A549 (cell line): Measurements from ENCODE around the gene ANO8. TPM values are rescaled to one million over a fixed set of nuclear protein-coding genes. Genes with fewer than 3 reads are reported as not detected.

Experiments used
- ATAC-seq, 2 experiments: fragments of 200-7000 bp in 1 of 2; fragments of >200 bp in 1 of 2; cut with Nextera tagmentation in 1 of 2; cut with Tn5 transposase in 1 of 2; 3 replicates each; pipeline versions ENCODE4 v1.8.0 to v1.9.1; 2018 to 2020; ENCODE audit warnings: mild to moderate bottlenecking in 1 of 2, moderate library complexity in 1 of 2
- CTCF ChIA-PET: fragments of 300-600 bp; sonication (Branson Sonifier 250); formaldehyde crosslinking; extraction: SDS; loops from one replicate; lab custom pipeline; 2021; ENCODE audit warnings: antibody characterized with exemption, inconsistent platforms; lab: Yijun Ruan, JAX
- POLR2A ChIA-PET: fragments of 350-600 bp; formaldehyde crosslinking; extraction: SDS; loops from one replicate; lab custom pipeline; 2021; ENCODE audit warnings: antibody characterized with exemption, inconsistent platforms; lab: Yijun Ruan, JAX
- DNase-seq, 2 experiments: peaks; one replicate each; pipeline versions ENCODE4 v3.0.0 to v3.0.0-alpha.2; 2011 to 2016; ENCODE audit warnings: low read depth in 1 of 2, low spot score in 1 of 2
- FAIRE-seq: peaks from 2 replicates; lab custom pipeline; 2011; peaks lifted over from hg19 to GRCh38; lab: Jason Lieb, UNC
- H3K27ac ChIP-seq, 2 experiments: fragments of >200 bp; sonication (Bioruptor Twin); formaldehyde crosslinking; 3 replicates each; pipeline ENCODE4 v1.5.1; 2016 to 2017
- H3K4me1 ChIP-seq: fragments of >200 bp; sonication (Bioruptor Twin); formaldehyde crosslinking; 3 replicates; pipeline ENCODE4 v1.6.1; 2016
- H3K4me2 ChIP-seq: fragments of >200 bp; sonication (Bioruptor Twin); formaldehyde crosslinking; 3 replicates; pipeline ENCODE4 v1.6.1; 2016
- H3K4me3 ChIP-seq: fragments of >200 bp; sonication (Bioruptor Twin); formaldehyde crosslinking; 3 replicates; pipeline ENCODE4 v1.5.1; 2016
- H3K9me3 ChIP-seq: fragments of >200 bp; sonication (Bioruptor Twin); formaldehyde crosslinking; 3 replicates; pipeline ENCODE4 v1.6.1; 2016
- CEBPB ChIP-seq, 2 experiments: fragments of >200 bp in 1 of 2; sonication (Bioruptor Twin) in 1 of 2; formaldehyde crosslinking in 1 of 2; IDR thresholded peaks; 2 replicates each; pipeline ENCODE4 v1.6.1; 2012 to 2016
- CHD2 ChIP-seq: fragments of 150-350 bp; IDR thresholded peaks from 2 replicates; pipeline ENCODE4 v1.6.1; 2014; ENCODE audit warnings: low read length; ENCODE audit not compliant: partially characterized antibody
- EHF ChIP-seq: fragments of 250-450 bp; sonication (Bioruptor Pico); IDR thresholded peaks from 2 replicates; pipeline ENCODE4 v1.5.0; 2020; ENCODE audit warnings: mild to moderate bottlenecking
- EP300 ChIP-seq, 2 experiments: fragments of >200 bp; sonication (Bioruptor Twin); formaldehyde crosslinking; IDR thresholded peaks; 2 replicates in 1 of 2; 3 replicates in 1 of 2; pipeline ENCODE4 v1.6.1; 2016 to 2017
- FOSL2 ChIP-seq, 2 experiments: fragments of 450-650 bp in 1 of 2; fragments of >200 bp in 1 of 2; sonication (Bioruptor Twin) in 1 of 2; formaldehyde crosslinking; IDR thresholded peaks; 2 replicates each; pipeline versions ENCODE4 v1.5.0 to v1.6.1; 2016 to 2020; ENCODE audit warnings: mild to moderate bottlenecking in 1 of 2, moderate library complexity in 1 of 2
- FOXS1 ChIP-seq: fragments of 250-450 bp; sonication (Bioruptor Pico); IDR thresholded peaks from 2 replicates; pipeline ENCODE4 v1.5.0; 2020; ENCODE audit warnings: mild to moderate bottlenecking, moderate library complexity
- HDAC2 ChIP-seq: fragments of 200-600 bp; sonication (generic); IDR thresholded peaks from 2 replicates; pipeline ENCODE4 v1.6.1; 2016
- HEYL ChIP-seq: fragments of 250-450 bp; sonication (Bioruptor Pico); IDR thresholded peaks from 2 replicates; pipeline ENCODE4 v1.8.0; 2021; ENCODE audit warnings: mild to moderate bottlenecking, moderate library complexity
- HOXA7 ChIP-seq: fragments of 250-450 bp; sonication (Bioruptor Pico); IDR thresholded peaks from 2 replicates; pipeline ENCODE4 v1.5.0; 2020; ENCODE audit warnings: mild to moderate bottlenecking, moderate library complexity
- HOXB5 ChIP-seq: fragments of 250-450 bp; sonication (Bioruptor Pico); IDR thresholded peaks from 2 replicates; pipeline ENCODE4 v1.5.0; 2020; ENCODE audit warnings: mild to moderate bottlenecking, moderate library complexity
- JUNB ChIP-seq: fragments of >200 bp; sonication (Bioruptor Twin); formaldehyde crosslinking; IDR thresholded peaks from 2 replicates; pipeline ENCODE4 v1.6.1; 2016
- KDM5A ChIP-seq: fragments of 200-600 bp; sonication (generic); IDR thresholded peaks from 2 replicates; pipeline ENCODE4 v1.6.1; 2016; ENCODE audit warnings: antibody characterized with exemption, mild to moderate bottlenecking
- MAFK ChIP-seq: fragments of 450-650 bp; IDR thresholded peaks from 2 replicates; pipeline ENCODE4 v1.6.1; 2014; ENCODE audit not compliant: partially characterized antibody
- MYC ChIP-seq: IDR thresholded peaks from 2 replicates; pipeline ENCODE4 v1.6.1; 2012; ENCODE audit warnings: mild to moderate bottlenecking, inconsistent platforms, low read length, improper control_type of control experiment, borderline replicate concordance
- NFE2L2 ChIP-seq: fragments of 150-350 bp; conservative IDR thresholded peaks from 2 replicates; pipeline ENCODE4 v1.6.1; 2014; ENCODE audit warnings: low read length
- RFX5 ChIP-seq: fragments of 450-650 bp; IDR thresholded peaks from 2 replicates; pipeline ENCODE4 v1.7.1; 2014; ENCODE audit warnings: antibody characterized with exemption, mild to moderate bottlenecking, moderate library complexity
- SREBF2 ChIP-seq: fragments of 450-650 bp; IDR thresholded peaks from 2 replicates; pipeline ENCODE4 v1.6.1; 2014; ENCODE audit warnings: mild to moderate bottlenecking, moderate library complexity
- TP53 ChIP-seq: fragments of 250-450 bp; sonication (Bioruptor Pico); IDR thresholded peaks from 2 replicates; pipeline ENCODE4 v1.5.0; 2021; ENCODE audit warnings: mild to moderate bottlenecking, moderate library complexity
- ZC3H11A ChIP-seq: fragments of 450-650 bp; IDR thresholded peaks from 2 replicates; pipeline ENCODE4 v1.6.1; 2014; ENCODE audit warnings: antibody characterized with exemption, mild to moderate bottlenecking
- ZFP36 ChIP-seq: fragments of 450-650 bp; IDR thresholded peaks from 2 replicates; pipeline ENCODE4 v1.6.1; 2014; ENCODE audit warnings: borderline replicate concordance; ENCODE audit not compliant: partially characterized antibody
- WGBS: methylation state at CpG from one replicate; pipeline ENCODE4 v1.1.6; 2017; ENCODE audit errors: missing lambda C conversion rate; 5-methylcytosine and 5-hydroxymethylcytosine counted together
- polyA plus RNA-seq, 4 experiments: library from polyadenylated mRNA; depleted of rRNA in 3 of 4; stranded (reverse); fragments of >200 nt; fragmentation: RNase III in 1 of 4; extraction: RNeasy Plus Mini Kit Qiagen cat#74134 plus additional on column Dnase treatment in 1 of 4; gene quantifications; 2 replicates in 3 of 4; 3 replicates in 1 of 4; pipeline ENCODE4 v1.2.3, GENCODE V29; 2011 to 2017
- TF ChIP-seq, protein P1 (sequence below): IDR thresholded peaks from 2 replicates; pipeline ENCODE4 v1.6.1; 2012
- TF ChIP-seq, protein P2 (sequence below): IDR thresholded peaks from 2 replicates; pipeline ENCODE4 v1.6.1; 2012; ENCODE audit warnings: low read depth, borderline replicate concordance
- TF ChIP-seq, protein P3 (sequence below): fragments of >200 bp; sonication (Bioruptor Twin); formaldehyde crosslinking; IDR thresholded peaks from 2 replicates; pipeline ENCODE4 v1.6.1; 2016
- TF ChIP-seq, protein P4 (sequence below): IDR thresholded peaks from 2 replicates; pipeline ENCODE4 v1.6.1; 2012

ANO8 gene
- polyA plus RNA-seq, 2 of the 4 experiments (the other 2 are of a cell fraction), result 2.2 to 5.5 TPM

DNA sequence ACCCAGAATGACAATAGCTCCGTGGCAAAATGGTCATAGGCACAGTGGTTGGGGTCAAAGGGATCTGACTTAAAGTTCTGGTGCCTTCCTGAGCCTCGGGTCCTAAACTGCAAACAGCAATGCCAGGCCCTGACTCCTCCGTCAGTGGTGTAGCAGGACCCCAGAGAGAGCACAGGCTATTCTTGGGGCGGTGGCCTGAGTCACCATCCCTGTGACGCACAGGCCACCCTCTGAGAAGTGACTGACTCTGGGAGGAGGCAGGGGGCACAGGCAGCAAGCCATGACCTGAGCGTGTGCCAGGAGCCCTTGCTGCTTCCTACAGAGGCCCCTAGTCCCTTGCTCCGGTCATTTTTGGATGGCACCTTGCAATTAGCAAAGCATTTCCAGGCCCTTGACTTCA is 23.7 kb upstream of the ANO8 start:
- Histone ChIP-seq H3K4me2 (peak overlapping the region; percentile 58), H3K9me3 (no peaks in the 10 kb centered on the region), H3K27ac (peak overlapping the region; percentile 46 to 77), H3K4me1 (peaks cover 19% of the 10 kb centered on the region)
- 38% methylated on average over 7 of the region's 7 CpGs for WGBS
- POLR2A ChIA-PET, result no interaction called here
- TF ChIP-seq HOXB5 (CRISPR knock-in tag), result no peak
- TF ChIP-seq CEBPB (IDR thresholded peaks at IDR 0.05), result no peak
- no peak for TF ChIP-seq FOSL2 (IDR thresholded peaks at IDR 0.05)
- peak; percentile 43; the same call in 1 of the 2 replicates for TF ChIP-seq FOSL2 (CRISPR knock-in tag; IDR thresholded peaks at IDR 0.05)
- TF ChIP-seq SREBF2, result no peak
- TF ChIP-seq, protein P1, sequence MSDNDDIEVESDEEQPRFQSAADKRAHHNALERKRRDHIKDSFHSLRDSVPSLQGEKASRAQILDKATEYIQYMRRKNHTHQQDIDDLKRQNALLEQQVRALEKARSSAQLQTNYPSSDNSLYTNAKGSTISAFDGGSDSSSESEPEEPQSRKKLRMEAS, result peak; percentile 24; the same call in 1 of the 2 replicates
- no peak for TF ChIP-seq ZC3H11A
- TF ChIP-seq, all 56 proteins: peak for 2
- FAIRE-seq, result no peak
- CTCF ChIA-PET, result interaction anchor here (1.0 to 1.8 kb wide), 2 partner anchors 28 to 31 kb away, joined by 4 to 5 read pairs; no protein-coding TSS in a partner anchor
- DNase-seq, result peak; percentile 50 to 63
- no peak overlapping the region for H3K4me3 ChIP-seq
- peak; percentile 82 to 93; a peak in 5 of 6 replicates for ATAC-seq

DNA sequence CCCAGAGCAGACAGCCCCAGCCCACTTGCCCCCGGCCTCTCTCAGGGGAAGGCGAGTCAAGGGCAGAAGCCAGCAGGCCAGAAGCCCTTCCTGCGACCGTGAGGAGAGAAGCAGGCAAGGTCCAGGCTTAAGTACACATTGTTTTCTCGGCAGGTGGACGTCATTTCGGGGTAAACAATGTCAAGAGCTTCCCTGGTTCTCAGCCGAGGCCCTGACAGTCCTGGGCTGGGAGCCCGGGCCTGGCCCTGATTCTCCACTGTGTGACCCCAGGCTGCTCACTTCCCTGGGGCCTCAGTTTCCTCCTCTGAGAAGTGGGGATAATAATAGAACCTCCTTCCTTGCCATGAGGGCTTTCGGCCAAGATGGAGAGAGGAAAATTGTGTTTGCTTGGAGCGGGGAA is 23.1 kb upstream of the ANO8 start:
- 47% methylated on average over 11 of the region's 11 CpGs for whole genome bisulfite sequencing
- H3K4me3 ChIP-seq, result no peak overlapping the region
- H3K4me2 ChIP-seq, result peak overlapping the region; percentile 58; the same call in 2 of the 3 replicates
- DNase-seq, result no peak
- FAIRE-seq, result no peak
- ChIA-PET CTCF (interaction anchor here (1.0 to 1.8 kb wide), 2 partner anchors 28 to 31 kb away, joined by 4 to 5 read pairs; no protein-coding TSS in a partner anchor), POLR2A (no interaction called here)
- ATAC-seq, result no peak
- H3K27ac ChIP-seq, result peak overlapping the region; percentile 46 to 77
- TF ChIP-seq RFX5 (no peak), HOXA7 (no peak), MYC (no peak), TP53 (no peak)
- H3K4me1 ChIP-seq, result peaks cover 19% of the 10 kb centered on the region
- H3K9me3 ChIP-seq, result no peaks in the 10 kb centered on the region

DNA sequence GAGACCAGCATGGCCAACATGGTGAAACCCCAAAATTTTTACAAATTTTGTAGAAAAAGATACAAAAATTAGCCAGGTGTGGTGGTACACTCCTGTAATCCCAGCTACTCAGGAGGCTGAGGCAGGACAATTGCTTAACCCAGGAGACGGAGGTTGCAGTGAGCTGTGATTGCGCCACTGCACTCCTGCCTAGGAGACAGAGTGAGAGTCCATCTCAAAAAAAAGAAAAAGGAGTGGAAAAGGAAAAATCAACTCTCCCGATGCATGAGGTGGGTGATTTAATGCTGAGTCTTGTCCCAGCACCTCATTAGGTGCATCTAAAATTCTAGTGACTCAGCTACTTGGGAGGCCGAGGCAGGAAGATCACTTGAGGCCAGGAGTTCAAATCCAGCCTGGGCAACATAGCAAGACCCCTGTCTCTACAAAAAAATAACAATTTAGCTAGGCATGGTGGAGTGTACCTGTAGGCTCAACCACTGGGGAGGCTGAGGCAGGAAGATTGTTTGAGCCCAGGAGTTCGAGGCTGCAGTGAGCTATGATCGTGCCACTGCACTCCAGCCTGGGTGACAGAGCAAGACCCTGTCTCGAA is 22.5 kb upstream of the ANO8 start:
- FAIRE-seq (no peak), ATAC-seq (no peak), DNase-seq (no peak)
- WGBS, result 81% methylated on average over 7 of the region's 7 CpGs
- ChIA-PET CTCF (interaction anchor here (1.0 to 2.2 kb wide), 3 partner anchors 10 to 32 kb away, joined by 4 to 5 read pairs (median 5); no protein-coding TSS in a partner anchor), POLR2A (no interaction called here)
- H3K4me2 ChIP-seq, result no peak overlapping the region; the same call in 2 of the 3 replicates
- H3K27ac ChIP-seq, result peak overlapping the region; percentile 46 to 77; a peak in 5 of 6 replicates
- no peak overlapping the region for H3K4me3 ChIP-seq
- peaks cover 19% of the 10 kb centered on the region for H3K4me1 ChIP-seq
- no peaks in the 10 kb centered on the region for H3K9me3 ChIP-seq
- TF ChIP-seq CEBPB (IDR thresholded peaks at IDR 0.05), result 0 out of 4 replicates have a peak, but pooled peaks of 1 of the 2 experiments have one; percentile 31
- TF ChIP-seq JUNB, result no peak

DNA sequence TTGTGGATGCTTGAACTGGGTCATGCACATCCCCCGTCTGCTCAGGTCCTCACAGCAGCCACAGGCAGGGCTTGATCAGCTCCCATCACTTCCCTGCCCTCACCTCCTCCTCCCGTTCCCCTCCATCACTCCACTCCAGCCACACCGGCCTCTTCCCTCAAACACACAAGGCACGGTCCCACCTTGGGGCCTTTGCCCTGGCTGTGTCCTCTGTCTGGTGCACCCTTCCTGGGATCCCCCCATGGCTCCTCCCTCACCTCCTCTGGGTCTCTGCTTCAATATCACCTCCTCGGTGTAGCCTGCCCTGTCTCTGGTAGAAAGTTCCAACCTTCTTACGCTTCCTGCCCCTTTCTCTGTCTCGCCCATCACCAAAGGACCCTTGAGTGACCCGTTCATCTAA is 18.7 kb upstream of the ANO8 start:
- DNase-seq (no peak), FAIRE-seq (no peak), ATAC-seq (no peak; a peak in 1 of 6 replicates)
- Histone ChIP-seq H3K4me3 (no peak overlapping the region), H3K9me3 (no peaks in the 10 kb centered on the region), H3K27ac (no peak overlapping the region), H3K4me2 (no peak overlapping the region), H3K4me1 (peaks cover 16% of the 10 kb centered on the region)
- TF ChIP-seq MAFK (no peak), EHF (CRISPR knock-in tag) (no peak), FOSL2 (IDR thresholded peaks at IDR 0.05) (no peak), FOSL2 (CRISPR knock-in tag; IDR thresholded peaks at IDR 0.05) (no peak), HEYL (CRISPR knock-in tag) (no peak), FOXS1 (CRISPR knock-in tag) (no peak), MYC (no peak), EP300 (IDR thresholded peaks at IDR 0.05) (no peak), NFE2L2 (no peak), ZFP36 (no peak), KDM5A (no peak), HDAC2 (no peak), CHD2 (no peak)
- TF ChIP-seq, protein P2, sequence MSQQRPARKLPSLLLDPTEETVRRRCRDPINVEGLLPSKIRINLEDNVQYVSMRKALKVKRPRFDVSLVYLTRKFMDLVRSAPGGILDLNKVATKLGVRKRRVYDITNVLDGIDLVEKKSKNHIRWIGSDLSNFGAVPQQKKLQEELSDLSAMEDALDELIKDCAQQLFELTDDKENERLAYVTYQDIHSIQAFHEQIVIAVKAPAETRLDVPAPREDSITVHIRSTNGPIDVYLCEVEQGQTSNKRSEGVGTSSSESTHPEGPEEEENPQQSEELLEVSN, result no peak
- TF ChIP-seq, protein P3, sequence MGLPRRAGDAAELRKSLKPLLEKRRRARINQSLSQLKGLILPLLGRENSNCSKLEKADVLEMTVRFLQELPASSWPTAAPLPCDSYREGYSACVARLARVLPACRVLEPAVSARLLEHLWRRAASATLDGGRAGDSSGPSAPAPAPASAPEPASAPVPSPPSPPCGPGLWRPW, result no peak
- TF ChIP-seq, protein P4, sequence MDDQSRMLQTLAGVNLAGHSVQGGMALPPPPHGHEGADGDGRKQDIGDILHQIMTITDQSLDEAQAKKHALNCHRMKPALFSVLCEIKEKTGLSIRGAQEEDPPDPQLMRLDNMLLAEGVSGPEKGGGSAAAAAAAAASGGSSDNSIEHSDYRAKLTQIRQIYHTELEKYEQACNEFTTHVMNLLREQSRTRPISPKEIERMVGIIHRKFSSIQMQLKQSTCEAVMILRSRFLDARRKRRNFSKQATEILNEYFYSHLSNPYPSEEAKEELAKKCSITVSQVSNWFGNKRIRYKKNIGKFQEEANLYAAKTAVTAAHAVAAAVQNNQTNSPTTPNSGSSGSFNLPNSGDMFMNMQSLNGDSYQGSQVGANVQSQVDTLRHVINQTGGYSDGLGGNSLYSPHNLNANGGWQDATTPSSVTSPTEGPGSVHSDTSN, result no peak
- ChIA-PET CTCF (interaction anchor here (1.1 to 3.7 kb wide), 2 partner anchors 8 to 32 kb away, joined by 3 to 17 read pairs; no protein-coding TSS in a partner anchor), POLR2A (no interaction called here)
- 81% methylated on average over 8 of the region's 8 CpGs for WGBS
